ENCODE results near the gene C2CD2.

- TF ChIP-seq EZH2phosphoT487 (IDR thresholded peaks at IDR 0.05; ENCODE audit: borderline replicate concordance, low read length) (no peak), CTCF (IDR thresholded peaks at IDR 0.05; ENCODE audit: low read depth, low read length, poor library complexity, severe bottlenecking) (no peak)
Observed at GRCh38 chr21:41958886-41959563, 5.2 kb upstream of the C2CD2 start.
